Measurements from ENCODE around the gene KDSR.

The KDSR gene, protein sequence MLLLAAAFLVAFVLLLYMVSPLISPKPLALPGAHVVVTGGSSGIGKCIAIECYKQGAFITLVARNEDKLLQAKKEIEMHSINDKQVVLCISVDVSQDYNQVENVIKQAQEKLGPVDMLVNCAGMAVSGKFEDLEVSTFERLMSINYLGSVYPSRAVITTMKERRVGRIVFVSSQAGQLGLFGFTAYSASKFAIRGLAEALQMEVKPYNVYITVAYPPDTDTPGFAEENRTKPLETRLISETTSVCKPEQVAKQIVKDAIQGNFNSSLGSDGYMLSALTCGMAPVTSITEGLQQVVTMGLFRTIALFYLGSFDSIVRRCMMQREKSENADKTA

DNA sequence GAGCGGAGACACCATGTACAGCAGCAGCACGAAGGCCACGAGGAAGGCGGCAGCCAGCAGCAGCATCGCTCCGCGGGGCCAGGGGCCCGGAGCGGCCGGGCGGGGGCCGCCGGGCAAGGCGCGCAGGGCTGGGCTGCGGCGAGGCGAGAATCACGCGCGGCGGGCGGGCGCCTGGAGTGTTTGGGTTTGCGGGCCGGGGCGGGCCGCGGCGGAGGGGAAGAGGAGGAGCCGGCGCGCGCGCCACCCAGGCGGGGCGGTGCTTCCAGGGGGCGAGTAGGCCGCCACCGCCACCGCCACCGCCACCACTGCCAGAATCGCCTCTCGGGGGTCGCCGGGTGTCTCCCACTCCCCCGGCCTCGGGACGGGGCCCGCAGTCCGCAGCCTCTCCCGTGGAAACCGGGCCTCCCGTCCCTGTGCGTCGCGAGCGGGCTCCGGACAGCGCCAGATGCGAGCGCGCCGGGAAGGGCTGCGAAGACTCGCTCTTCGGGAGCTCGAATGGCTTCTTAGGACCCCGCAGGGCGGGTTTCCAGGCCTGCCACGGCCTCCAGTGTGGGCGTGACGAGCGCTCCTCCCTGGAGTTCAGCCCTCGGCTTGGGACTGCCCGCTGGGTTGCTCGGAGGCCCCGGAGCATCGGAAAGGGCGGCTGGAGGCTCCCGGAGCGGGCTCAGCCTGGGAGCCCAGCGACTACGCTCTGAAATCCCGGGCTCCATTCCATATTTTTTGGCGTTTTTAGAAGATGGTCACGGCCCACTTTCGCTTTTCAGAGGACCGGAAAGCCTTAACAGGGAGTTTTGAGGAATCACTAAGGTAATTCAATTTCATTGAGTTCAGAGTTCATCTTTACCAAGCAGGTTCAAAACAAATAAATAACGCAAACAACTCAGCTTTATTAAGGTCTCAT lies at the start of gene KDSR:
Gene KDSR (minus strand): TSS at position 154 of the 901 bp plus-strand sequence. CDS start 88 bp downstream, at position 66.
- Mint-ChIP-seq H3K36me3 (ENCODE audit: low read depth) (peaks cover 20% of the 10 kb centered on the region), H3K27ac (peak within 1 kb of the TSS; percentile 85), H3K4me3 (peak within 1 kb of the TSS; percentile 98), H3K9me3 (peaks cover 27% of the 10 kb centered on the region), H3K27me3 (ENCODE audit: low read depth) (no peaks in the 10 kb centered on the region), H3K4me1 (ENCODE audit: low read depth) (peaks cover 35% of the 10 kb centered on the region)
- DNase-seq (ENCODE audit: low spot score) = peak; percentile 84

DNA sequence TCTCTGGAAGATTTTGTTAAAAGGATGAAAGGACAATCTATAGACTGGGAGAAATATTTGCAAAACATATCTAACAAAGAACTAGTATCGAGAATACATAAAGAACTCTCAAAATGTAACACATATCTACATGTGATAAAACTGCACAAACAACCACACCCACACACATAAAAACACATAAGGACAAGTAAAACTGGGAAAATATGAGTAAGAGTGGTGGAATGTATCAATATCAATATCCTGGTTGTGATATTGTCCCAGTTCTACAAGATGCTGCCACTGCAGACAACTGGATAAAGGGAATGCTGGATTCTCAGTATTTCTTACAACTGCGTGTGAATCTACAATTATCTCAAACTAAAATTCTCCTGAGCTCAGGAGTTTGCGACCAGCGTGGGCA lies 45.9 kb upstream of the KDSR start:
- Mint-ChIP-seq H3K36me3 (ENCODE audit: low read depth) (peaks cover 52% of the 10 kb centered on the region), H3K4me3 (no peak overlapping the region)

DNA sequence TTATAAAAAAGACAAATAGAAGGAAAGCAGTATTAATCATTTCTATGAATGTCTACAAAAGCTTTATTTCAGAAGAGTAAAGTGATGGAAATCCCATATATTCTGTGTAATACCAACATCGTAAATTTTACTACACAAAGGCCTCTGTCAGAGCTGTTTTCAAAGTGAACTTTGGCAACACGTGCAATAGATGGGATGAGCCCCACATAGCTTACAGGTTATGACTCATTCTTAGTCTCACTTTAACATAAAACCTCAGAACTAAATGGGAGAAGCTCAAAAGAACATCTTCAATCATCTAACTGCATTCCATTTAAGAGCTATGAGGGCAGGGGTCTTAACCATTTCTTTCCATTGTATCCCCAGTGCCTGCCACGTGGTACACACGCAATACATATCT lies 43.8 kb upstream of the KDSR start:
- DNase-seq (ENCODE audit: low spot score) = no peak
- H3K4me1 Mint-ChIP-seq (ENCODE audit: low read depth) = peaks cover 49% of the 10 kb centered on the region

More for the DNA sequence above, 45.9 kb upstream of the KDSR start:
- H3K9me3 Mint-ChIP-seq = no peaks in the 10 kb centered on the region
- DNase-seq (ENCODE audit: low spot score) = no peak
- no peaks in the 10 kb centered on the region for H3K27me3 Mint-ChIP-seq (ENCODE audit: low read depth)
- peaks cover 46% of the 10 kb centered on the region for H3K4me1 Mint-ChIP-seq (ENCODE audit: low read depth)
- peak overlapping the region; percentile 69 for H3K27ac Mint-ChIP-seq

DNA sequence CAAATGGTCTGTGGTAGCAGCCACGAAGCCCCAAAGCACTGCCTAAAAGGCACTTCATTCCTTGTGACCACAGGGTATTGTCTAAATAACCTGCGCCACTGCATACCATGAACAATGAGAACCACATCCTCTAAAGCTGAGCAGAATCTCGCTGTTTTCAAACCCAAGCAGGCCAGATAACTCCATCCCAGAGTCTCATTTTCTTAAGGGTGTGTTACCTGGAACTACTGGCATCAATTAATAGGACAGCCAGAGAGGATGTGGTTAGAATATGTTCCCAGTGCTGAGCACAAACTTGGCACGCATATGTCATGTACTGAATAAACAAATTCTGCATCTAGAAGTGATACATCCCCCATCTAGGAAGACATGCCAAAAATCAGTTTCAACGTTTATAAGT lies 42.3 kb upstream of the KDSR start:
- DNase-seq (ENCODE audit: low spot score) = peak; percentile 17
- peak overlapping the region; percentile 78 for H3K27ac Mint-ChIP-seq

More for the DNA sequence above, 43.8 kb upstream of the KDSR start:
- Mint-ChIP-seq H3K27me3 (ENCODE audit: low read depth) (no peaks in the 10 kb centered on the region), H3K4me3 (peak overlapping the region; percentile 26), H3K36me3 (ENCODE audit: low read depth) (peaks cover 70% of the 10 kb centered on the region), H3K27ac (peak overlapping the region; percentile 65), H3K9me3 (no peaks in the 10 kb centered on the region)

DNA sequence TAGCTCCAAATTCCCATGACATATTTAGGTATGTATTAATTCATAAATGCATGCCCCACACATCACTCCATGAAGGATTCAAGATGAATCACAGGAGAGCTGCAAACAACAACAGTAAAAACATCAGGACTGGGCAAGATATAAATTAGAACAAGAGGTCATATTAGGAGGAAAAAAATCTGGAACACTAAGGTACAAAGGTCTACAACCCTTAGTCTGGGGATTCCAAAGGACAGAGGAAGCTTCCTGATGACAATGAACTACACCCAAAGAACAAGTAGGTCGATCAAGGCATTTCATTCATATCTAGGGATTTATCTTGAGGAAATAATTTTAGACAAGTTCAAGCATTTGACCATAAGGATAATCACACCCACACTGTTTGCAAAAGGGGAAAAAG lies 40.7 kb upstream of the KDSR start:
- Mint-ChIP-seq H3K4me3 (no peak overlapping the region), H3K27ac (peak overlapping the region; percentile 40), H3K36me3 (ENCODE audit: low read depth) (peaks cover 68% of the 10 kb centered on the region), H3K9me3 (no peaks in the 10 kb centered on the region), H3K4me1 (ENCODE audit: low read depth) (peaks cover 44% of the 10 kb centered on the region), H3K27me3 (ENCODE audit: low read depth) (no peaks in the 10 kb centered on the region)
- DNase-seq (ENCODE audit: low spot score) = no peak

More for the DNA sequence above, 42.3 kb upstream of the KDSR start:
- H3K4me1 Mint-ChIP-seq (ENCODE audit: low read depth) = peaks cover 46% of the 10 kb centered on the region
- no peaks in the 10 kb centered on the region for H3K9me3 Mint-ChIP-seq
- peak overlapping the region; percentile 40 for H3K4me3 Mint-ChIP-seq
- no peaks in the 10 kb centered on the region for H3K27me3 Mint-ChIP-seq (ENCODE audit: low read depth)
- peaks cover 63% of the 10 kb centered on the region for H3K36me3 Mint-ChIP-seq (ENCODE audit: low read depth)

DNA sequence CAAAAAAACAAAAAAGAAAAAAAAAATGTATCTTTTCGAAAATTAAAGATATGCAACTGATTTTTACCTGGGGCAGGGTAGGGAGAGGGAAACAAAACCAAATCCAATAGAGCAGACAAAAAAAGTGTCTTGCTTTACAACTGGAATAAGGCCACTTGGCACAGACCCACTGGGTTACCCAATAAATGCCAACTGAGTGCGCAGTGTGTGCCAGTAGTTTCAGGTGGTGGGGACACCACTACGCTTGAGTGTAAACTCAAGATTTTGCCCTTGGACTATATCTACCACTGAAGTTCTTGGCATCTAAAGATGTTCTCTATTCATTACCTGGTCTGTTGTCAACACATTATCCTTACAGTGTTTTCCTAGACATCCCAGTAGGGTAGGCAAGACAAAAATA lies 39.0 kb upstream of the KDSR start:
- peaks cover 39% of the 10 kb centered on the region for H3K4me1 Mint-ChIP-seq (ENCODE audit: low read depth)
- no peak for DNase-seq (ENCODE audit: low spot score)
- no peak overlapping the region for H3K27ac Mint-ChIP-seq
- H3K9me3 Mint-ChIP-seq = no peaks in the 10 kb centered on the region
- no peaks in the 10 kb centered on the region for H3K27me3 Mint-ChIP-seq (ENCODE audit: low read depth)
- H3K36me3 Mint-ChIP-seq (ENCODE audit: low read depth) = peaks cover 66% of the 10 kb centered on the region
- no peak overlapping the region for H3K4me3 Mint-ChIP-seq

DNA sequence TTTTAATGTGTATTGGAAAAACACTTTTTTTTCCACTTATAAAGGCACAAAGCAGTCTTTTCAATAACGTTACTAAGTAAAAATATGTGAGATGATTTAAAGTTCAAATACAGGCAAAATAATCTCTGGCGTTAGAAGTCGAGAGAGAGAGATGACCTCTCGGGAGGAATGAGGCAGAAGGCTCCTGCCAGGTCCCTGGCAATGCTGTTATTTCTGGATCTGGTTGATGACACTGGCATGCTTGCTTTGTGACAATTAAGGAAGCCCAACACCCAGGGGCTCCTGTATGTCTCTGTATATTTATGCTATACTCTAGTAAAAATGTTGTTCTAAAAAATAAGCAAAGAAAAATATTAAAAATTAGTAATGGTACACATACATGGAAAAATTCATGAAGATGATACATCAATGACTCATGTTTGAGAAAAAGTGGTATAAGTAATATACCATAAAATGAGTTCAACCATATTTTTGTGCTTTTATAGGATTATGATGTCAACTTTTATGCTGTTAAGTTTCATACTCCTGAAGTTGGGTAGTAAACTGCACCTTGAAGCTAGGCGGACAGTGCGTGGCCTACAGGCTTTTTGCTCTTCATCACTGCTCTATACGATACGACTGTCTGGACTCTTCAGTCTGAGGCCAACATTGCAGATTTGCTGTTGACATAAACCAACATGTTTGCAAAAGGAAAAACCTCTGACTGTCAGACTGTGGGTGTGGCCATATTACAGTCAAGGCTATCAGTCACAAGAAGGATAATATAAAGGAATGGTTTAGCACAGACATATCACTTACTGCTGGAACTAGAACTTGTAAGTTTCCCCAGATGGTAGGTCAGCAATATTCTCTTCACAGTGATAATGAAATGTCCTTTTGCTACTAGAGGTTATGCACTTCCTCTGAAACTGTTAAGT lies 35.5 kb upstream of the KDSR start:
- Mint-ChIP-seq H3K27ac (peak overlapping the region; percentile 47), H3K4me1 (ENCODE audit: low read depth) (peaks cover 19% of the 10 kb centered on the region), H3K27me3 (ENCODE audit: low read depth) (no peaks in the 10 kb centered on the region), H3K4me3 (no peak overlapping the region), H3K36me3 (ENCODE audit: low read depth) (peaks cover 63% of the 10 kb centered on the region), H3K9me3 (no peaks in the 10 kb centered on the region)
- no peak for DNase-seq (ENCODE audit: low spot score)

DNA sequence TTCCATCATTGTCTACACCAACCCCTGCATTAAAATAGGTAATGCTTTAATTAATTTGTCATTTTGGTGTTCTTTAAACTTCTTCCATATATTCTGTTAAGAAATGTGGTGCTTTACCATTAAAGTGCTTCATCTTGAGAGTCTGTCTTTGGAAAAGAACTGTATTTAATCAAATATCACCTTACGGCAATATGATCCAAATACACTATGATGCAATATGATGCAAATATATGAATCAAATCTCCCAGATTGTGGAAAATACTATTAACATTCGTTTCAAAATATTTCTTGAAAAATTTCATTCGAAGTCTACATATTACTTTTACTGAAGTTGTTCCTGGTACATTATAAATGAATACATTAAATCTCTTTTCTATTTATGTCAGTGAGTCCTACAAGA lies 32.3 kb upstream of the KDSR start:
- DNase-seq (ENCODE audit: low spot score) = no peak
- Mint-ChIP-seq H3K36me3 (ENCODE audit: low read depth) (peaks cover 62% of the 10 kb centered on the region), H3K9me3 (no peaks in the 10 kb centered on the region), H3K4me1 (ENCODE audit: low read depth) (peaks cover 19% of the 10 kb centered on the region), H3K4me3 (no peak overlapping the region), H3K27ac (no peak overlapping the region), H3K27me3 (ENCODE audit: low read depth) (no peaks in the 10 kb centered on the region)

DNA sequence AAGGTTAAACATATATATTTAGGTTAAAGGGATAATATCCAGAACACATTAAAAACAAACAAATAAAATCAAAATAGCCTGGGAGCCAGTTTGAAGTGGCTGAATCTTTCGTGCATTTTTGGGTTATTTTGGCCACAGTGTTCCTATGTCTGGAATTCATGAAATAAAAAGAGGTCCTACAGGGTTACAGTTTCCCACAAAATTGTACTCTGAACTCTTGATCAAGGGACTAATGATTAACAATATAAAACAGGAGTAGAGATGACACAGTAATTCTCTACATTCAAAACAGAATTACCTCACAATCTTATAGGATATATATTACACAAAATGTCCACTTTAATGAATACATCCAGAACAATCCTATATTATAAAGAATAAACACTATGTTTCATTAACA lies 30.3 kb upstream of the KDSR start:
- no peaks in the 10 kb centered on the region for H3K9me3 Mint-ChIP-seq
- no peak overlapping the region for H3K4me3 Mint-ChIP-seq
- DNase-seq (ENCODE audit: low spot score) = no peak
- H3K27ac Mint-ChIP-seq = no peak overlapping the region
- H3K36me3 Mint-ChIP-seq (ENCODE audit: low read depth) = peaks cover 49% of the 10 kb centered on the region
- H3K27me3 Mint-ChIP-seq (ENCODE audit: low read depth) = no peaks in the 10 kb centered on the region
- H3K4me1 Mint-ChIP-seq (ENCODE audit: low read depth) = peaks cover 11% of the 10 kb centered on the region

DNA sequence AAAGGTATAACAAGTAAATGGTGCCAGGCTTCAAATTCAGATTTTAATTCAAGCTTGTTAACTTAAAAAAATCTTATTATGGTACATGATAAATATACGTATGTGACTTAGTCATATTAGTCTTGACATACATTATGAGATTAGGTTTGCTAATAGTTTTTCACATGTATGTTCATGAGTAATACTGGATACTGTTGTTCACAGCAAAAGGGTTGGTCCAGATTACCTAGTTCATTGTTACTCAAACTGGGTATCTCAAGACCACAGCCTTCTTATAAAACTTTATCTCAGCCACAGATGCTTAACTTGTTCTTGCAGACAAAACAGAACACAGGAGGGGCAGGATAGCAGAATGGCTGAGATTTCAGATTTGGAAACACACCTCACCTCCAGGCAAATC lies 28.5 kb upstream of the KDSR start:
- H3K9me3 Mint-ChIP-seq = no peaks in the 10 kb centered on the region
- peaks cover 6% of the 10 kb centered on the region for H3K4me1 Mint-ChIP-seq (ENCODE audit: low read depth)
- no peak overlapping the region for H3K27ac Mint-ChIP-seq
- no peaks in the 10 kb centered on the region for H3K27me3 Mint-ChIP-seq (ENCODE audit: low read depth)
- H3K4me3 Mint-ChIP-seq = no peak overlapping the region
- peaks cover 50% of the 10 kb centered on the region for H3K36me3 Mint-ChIP-seq (ENCODE audit: low read depth)
- no peak for DNase-seq (ENCODE audit: low spot score)

DNA sequence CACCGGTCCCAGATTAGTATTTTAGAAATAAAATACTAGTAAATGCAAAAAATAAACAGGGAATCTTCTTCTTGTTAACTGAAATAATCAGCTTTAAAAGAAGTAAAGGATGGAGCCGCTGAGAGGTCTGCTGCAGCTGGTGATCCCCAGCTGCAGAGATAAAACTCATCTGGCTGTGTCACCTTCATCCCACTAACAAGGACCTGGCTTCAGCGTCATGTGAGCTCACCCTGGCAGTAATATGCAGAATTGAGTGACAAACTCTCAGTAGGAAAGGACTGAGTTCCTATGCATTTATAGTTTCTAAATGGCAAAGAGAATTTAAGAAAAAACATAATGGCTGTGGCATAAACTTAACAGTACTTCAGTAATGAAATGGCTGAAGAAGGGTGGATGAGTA lies 27.9 kb upstream of the KDSR start:
- Mint-ChIP-seq H3K36me3 (ENCODE audit: low read depth) (peaks cover 47% of the 10 kb centered on the region), H3K9me3 (no peaks in the 10 kb centered on the region), H3K4me3 (no peak overlapping the region), H3K27me3 (ENCODE audit: low read depth) (no peaks in the 10 kb centered on the region), H3K4me1 (ENCODE audit: low read depth) (peaks cover 2% of the 10 kb centered on the region), H3K27ac (no peak overlapping the region)
- no peak for DNase-seq (ENCODE audit: low spot score)

DNA sequence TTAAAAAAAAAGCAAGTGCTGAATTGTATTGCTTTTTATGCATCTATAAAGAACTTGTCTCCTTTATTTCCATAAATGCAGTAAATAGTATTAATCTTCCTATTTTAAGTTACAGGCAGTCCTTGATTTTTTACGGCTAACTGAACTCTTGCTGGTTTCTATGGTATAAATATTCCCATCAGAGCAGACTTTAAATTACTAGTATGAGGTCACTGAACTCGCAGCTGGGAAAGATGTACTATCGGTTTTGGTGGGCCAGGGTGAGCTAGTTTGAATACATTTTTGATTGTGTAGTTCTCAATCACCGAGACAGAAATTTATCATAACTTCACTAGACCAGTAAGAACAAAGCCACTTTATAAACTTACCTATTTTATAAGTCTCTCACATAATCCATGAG lies 20.9 kb upstream of the KDSR start:
- DNase-seq (ENCODE audit: low spot score) = no peak
- Mint-ChIP-seq H3K27ac (no peak overlapping the region), H3K27me3 (ENCODE audit: low read depth) (no peaks in the 10 kb centered on the region), H3K4me1 (ENCODE audit: low read depth) (no peaks in the 10 kb centered on the region), H3K9me3 (no peaks in the 10 kb centered on the region), H3K36me3 (ENCODE audit: low read depth) (peaks cover 38% of the 10 kb centered on the region), H3K4me3 (no peak overlapping the region)

DNA sequence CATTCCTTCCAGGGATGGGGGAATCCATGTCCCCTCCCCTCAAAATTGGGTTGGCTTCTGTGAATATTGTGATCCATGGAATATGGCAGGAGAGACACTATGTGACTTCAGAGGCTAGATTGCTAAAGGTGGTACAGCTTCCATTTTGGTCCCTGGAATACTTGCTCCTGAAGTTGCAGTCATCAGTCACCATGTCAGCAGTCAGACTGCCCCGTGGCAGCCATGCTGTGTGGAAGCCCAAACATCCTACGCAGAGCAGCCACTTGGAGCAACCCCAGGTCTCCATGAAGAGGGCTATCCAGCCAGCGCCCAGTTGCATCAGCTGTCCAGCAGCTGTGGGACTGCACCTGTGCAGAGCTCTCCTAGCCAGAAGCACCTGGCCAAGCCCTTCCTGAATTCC lies 15.8 kb upstream of the KDSR start:
- H3K4me1 Mint-ChIP-seq (ENCODE audit: low read depth) = peaks cover 20% of the 10 kb centered on the region
- H3K9me3 Mint-ChIP-seq = no peaks in the 10 kb centered on the region
- H3K36me3 Mint-ChIP-seq (ENCODE audit: low read depth) = peaks cover 31% of the 10 kb centered on the region
- H3K27me3 Mint-ChIP-seq (ENCODE audit: low read depth) = no peaks in the 10 kb centered on the region
- DNase-seq (ENCODE audit: low spot score) = no peak
- H3K27ac Mint-ChIP-seq = no peak overlapping the region
- H3K4me3 Mint-ChIP-seq = no peak overlapping the region
